Activated T-cell treated with anti-CD3 and anti-CD28 coated beads, Interleukin-2, amount 50 U/mL, for 4 hours (primary cell): Measurements from ENCODE around the gene OR51D1. TPM values are rescaled to one million over a fixed set of nuclear protein-coding genes. Genes with fewer than 3 reads are reported as not detected.

Experiments
- ATAC-seq, 2 donors: fragments of 200-7000 bp; cut with Tn5 transposase; one replicate each; pipeline ENCODE4 v1.10.0; 2021
- DNase-seq: peaks from one replicate; pipeline ENCODE4 v3.0.0-alpha.2; 2020
- H3K27me3 Mint-ChIP-seq: one replicate; pipeline ENCODE4 v1.8.0; 2021; ENCODE audit warnings: low read depth, mixed read lengths
- H3K36me3 Mint-ChIP-seq: one replicate; pipeline ENCODE4 v1.8.0; 2022; ENCODE audit warnings: mixed read lengths; ENCODE audit not compliant: insufficient read depth
- H3K4me1 Mint-ChIP-seq: one replicate; pipeline ENCODE4 v1.8.0; 2021; ENCODE audit warnings: low read depth, mixed read lengths
- H3K4me3 Mint-ChIP-seq: one replicate; pipeline ENCODE4 v1.8.0; 2021; ENCODE audit warnings: mild to moderate bottlenecking, moderate library complexity, mixed read lengths
- H3K9me3 Mint-ChIP-seq: one replicate; pipeline ENCODE4 v1.8.0; 2021; ENCODE audit warnings: mixed read lengths
- total RNA-seq, 3 donors: library from RNA; stranded (reverse); gene quantifications; one replicate each; pipeline ENCODE4 v1.2.1, GENCODE V29; 2021

Gene OR51D1
- total RNA-seq, 3 donors from 2014 or later, result not detected

GRCh38 chr11:4636136-4636535 lies 1.1 kb upstream of the OR51D1 start:
- ATAC-seq (no peak), DNase-seq (no peak)
- Mint-ChIP-seq H3K27me3 (peaks cover 3% of the 10 kb centered on the region), H3K36me3 (no peaks in the 10 kb centered on the region), H3K9me3 (no peaks in the 10 kb centered on the region), H3K4me3 (no peak overlapping the region), H3K4me1 (no peaks in the 10 kb centered on the region)

DNA sequence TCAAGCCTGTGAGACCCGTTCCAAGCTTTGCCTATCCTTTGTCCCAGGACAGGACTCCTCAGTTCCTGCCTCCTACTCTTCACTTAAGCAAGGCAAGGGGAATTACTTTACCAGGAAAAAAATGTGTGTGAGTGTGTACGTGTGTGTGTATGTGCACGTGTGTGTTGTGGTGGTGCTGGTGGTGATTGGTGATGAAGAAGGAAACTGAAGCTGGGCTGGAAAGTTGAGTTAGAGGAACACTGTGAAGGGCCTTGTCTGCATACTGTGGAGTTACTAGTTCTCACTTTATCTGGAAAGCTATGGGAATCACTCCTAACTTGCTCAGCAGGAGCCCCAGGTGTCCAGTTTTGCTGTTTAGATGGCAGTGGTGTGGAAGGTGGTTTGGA lies 378 bp downstream of the OR51D1 start:
- no peak overlapping the region for H3K4me3 Mint-ChIP-seq
- no peaks in the 10 kb centered on the region for H3K9me3 Mint-ChIP-seq
- no peak for ATAC-seq
- H3K4me1 Mint-ChIP-seq, result no peaks in the 10 kb centered on the region
- H3K36me3 Mint-ChIP-seq, result no peaks in the 10 kb centered on the region
- no peak for DNase-seq
- H3K27me3 Mint-ChIP-seq, result peaks cover 4% of the 10 kb centered on the region

DNA sequence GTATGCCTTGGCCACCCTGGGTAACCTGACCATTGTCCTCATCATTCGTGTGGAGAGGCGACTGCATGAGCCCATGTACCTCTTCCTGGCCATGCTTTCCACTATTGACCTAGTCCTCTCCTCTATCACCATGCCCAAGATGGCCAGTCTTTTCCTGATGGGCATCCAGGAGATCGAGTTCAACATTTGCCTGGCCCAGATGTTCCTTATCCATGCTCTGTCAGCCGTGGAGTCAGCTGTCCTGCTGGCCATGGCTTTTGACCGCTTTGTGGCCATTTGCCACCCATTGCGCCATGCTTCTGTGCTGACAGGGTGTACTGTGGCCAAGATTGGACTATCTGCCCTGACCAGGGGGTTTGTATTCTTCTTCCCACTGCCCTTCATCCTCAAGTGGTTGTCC lies 2.7 kb downstream of the OR51D1 start:
- ATAC-seq, result no peak
- no peak overlapping the region for H3K4me3 Mint-ChIP-seq
- peaks cover 11% of the 10 kb centered on the region for H3K27me3 Mint-ChIP-seq
- no peak for DNase-seq
- H3K9me3 Mint-ChIP-seq, result no peaks in the 10 kb centered on the region
- H3K36me3 Mint-ChIP-seq, result no peaks in the 10 kb centered on the region
- no peaks in the 10 kb centered on the region for H3K4me1 Mint-ChIP-seq

GRCh38 chr11:4641501-4641900 lies 4.2 kb downstream of the OR51D1 start:
- Mint-ChIP-seq H3K4me3 (no peak overlapping the region), H3K27me3 (peaks cover 11% of the 10 kb centered on the region), H3K4me1 (no peaks in the 10 kb centered on the region), H3K36me3 (no peaks in the 10 kb centered on the region), H3K9me3 (no peaks in the 10 kb centered on the region)
- ATAC-seq (no peak), DNase-seq (no peak)

DNA sequence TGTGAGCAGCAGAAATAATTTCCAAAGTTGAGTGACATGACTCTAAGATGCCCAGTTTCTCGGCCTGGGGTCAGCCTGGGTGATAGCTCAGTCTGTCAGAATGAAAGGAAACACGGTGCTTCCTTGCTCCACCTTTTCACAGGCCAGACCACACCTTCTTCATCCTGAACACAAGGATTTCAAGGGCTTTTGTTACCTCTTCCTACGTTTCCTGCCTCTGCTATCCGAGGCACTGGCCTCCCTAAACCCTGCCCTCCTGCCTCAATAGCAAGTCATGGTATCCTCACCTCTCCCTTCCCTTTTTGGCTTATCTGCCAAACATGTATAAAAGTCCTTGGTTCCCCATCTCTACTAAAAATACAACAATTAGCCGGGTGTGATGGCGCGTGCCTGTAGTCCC lies 4.8 kb downstream of the OR51D1 start:
- Mint-ChIP-seq H3K27me3 (peaks cover 11% of the 10 kb centered on the region), H3K9me3 (no peaks in the 10 kb centered on the region), H3K36me3 (no peaks in the 10 kb centered on the region), H3K4me1 (no peaks in the 10 kb centered on the region), H3K4me3 (no peak overlapping the region)
- ATAC-seq, result no peak
- DNase-seq, result no peak

GRCh38 chr11:4643076-4643475 lies 5.8 kb downstream of the OR51D1 start:
- Mint-ChIP-seq H3K27me3 (peaks cover 11% of the 10 kb centered on the region), H3K36me3 (no peaks in the 10 kb centered on the region), H3K4me1 (no peaks in the 10 kb centered on the region), H3K9me3 (no peaks in the 10 kb centered on the region), H3K4me3 (no peak overlapping the region)
- ATAC-seq, result no peak
- DNase-seq, result no peak

DNA sequence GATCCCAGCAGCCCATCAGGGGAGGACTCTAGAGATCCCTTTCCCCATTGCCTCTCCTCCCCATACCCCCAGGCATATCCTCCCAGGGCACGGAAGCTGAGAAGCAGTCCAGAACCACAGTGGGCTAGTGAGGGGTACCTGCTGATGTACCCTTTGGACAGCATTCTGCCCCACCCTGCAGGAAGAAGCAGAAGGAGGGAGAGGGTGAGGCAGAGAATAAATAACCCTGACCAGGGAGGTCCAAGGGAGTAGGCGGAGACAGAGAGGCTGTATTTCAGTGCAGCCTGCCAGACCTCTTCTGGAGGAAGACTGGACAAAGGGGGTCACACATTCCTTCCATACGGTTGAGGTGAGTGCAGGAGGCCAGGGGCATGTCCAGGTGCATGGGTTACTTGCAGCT lies 6.4 kb downstream of the OR51D1 start, which contains the start of gene OR51E1:
TSS of gene OR51E1 (plus strand) at position 301 of the 400 bp plus-strand sequence. CDS start 8,545 bp downstream, outside the sequence.
- ATAC-seq (no peak), DNase-seq (no peak)
- H3K9me3 Mint-ChIP-seq, result no peaks in the 10 kb centered on the region
- H3K4me1 Mint-ChIP-seq, result no peaks in the 10 kb centered on the region
- H3K36me3 Mint-ChIP-seq, result no peaks in the 10 kb centered on the region
- no peak within 1 kb of the TSS for H3K4me3 Mint-ChIP-seq
- peaks cover 11% of the 10 kb centered on the region for H3K27me3 Mint-ChIP-seq

- Mint-ChIP-seq H3K4me3 (no peak overlapping the region), H3K27me3 (peaks cover 11% of the 10 kb centered on the region), H3K4me1 (no peaks in the 10 kb centered on the region), H3K36me3 (no peaks in the 10 kb centered on the region), H3K9me3 (no peaks in the 10 kb centered on the region)
- DNase-seq (no peak), ATAC-seq (no peak)
Measured at GRCh38 chr11:4644233-4644632, 7.0 kb downstream of the OR51D1 start.

DNA sequence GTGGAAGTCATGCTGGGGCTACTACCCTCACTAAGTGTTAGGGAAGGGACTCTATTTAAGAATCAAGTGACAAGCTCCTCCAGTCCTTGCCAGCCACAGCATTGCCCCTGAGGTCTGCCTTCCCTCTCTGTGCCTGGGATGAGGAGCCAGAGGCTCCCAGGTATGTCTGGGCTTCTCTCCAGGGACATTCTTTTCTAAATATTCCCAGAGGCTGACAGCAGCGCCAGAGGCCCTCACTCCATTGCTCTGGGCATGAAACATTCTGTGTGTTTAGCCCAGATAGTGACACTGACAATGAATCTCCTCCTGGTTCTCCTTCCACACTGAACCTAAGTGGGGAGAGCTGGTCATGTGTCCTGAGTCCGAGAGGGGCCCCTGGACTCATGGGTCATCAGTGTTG lies 8.7 kb downstream of the OR51D1 start:
- no peak for DNase-seq
- ATAC-seq, result no peak
- H3K9me3 Mint-ChIP-seq, result no peaks in the 10 kb centered on the region
- H3K36me3 Mint-ChIP-seq, result no peaks in the 10 kb centered on the region
- H3K4me1 Mint-ChIP-seq, result no peaks in the 10 kb centered on the region
- H3K4me3 Mint-ChIP-seq, result no peak overlapping the region
- H3K27me3 Mint-ChIP-seq, result peaks cover 11% of the 10 kb centered on the region

DNA sequence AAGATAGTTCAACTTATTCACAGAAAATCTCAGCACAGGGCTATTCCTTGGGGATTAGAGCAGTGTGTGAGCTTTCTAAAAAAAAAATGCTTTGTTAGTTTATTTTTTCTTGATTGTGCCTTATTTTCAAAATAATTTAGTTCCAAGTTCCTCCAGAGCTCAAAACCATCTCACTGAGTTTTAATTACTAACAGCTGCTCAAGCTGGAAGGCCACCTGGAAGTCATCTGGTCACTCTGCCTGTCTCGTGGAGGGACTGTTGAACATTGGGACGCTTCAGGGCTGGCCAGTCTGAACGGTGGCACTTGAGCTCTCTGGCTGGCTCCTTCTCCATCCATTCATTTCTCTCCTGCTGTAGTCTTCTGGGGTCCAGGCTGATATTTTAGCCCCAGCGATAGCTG lies 10.5 kb downstream of the OR51D1 start:
- ATAC-seq (no peak), DNase-seq (no peak)
- Mint-ChIP-seq H3K36me3 (no peaks in the 10 kb centered on the region), H3K4me1 (no peaks in the 10 kb centered on the region), H3K9me3 (no peaks in the 10 kb centered on the region), H3K4me3 (no peak overlapping the region), H3K27me3 (peaks cover 5% of the 10 kb centered on the region)

GRCh38 chr11:4654635-4655369 lies 17.5 kb downstream of the OR51D1 start:
- ATAC-seq (no peak), DNase-seq (no peak)
- H3K4me3 Mint-ChIP-seq, result no peak overlapping the region
- H3K9me3 Mint-ChIP-seq, result no peaks in the 10 kb centered on the region
- H3K27me3 Mint-ChIP-seq, result peaks cover 5% of the 10 kb centered on the region
- no peaks in the 10 kb centered on the region for H3K36me3 Mint-ChIP-seq
- H3K4me1 Mint-ChIP-seq, result no peaks in the 10 kb centered on the region

- ATAC-seq (no peak), DNase-seq (no peak)
- peaks cover 12% of the 10 kb centered on the region for H3K27me3 Mint-ChIP-seq
- H3K9me3 Mint-ChIP-seq, result no peaks in the 10 kb centered on the region
- H3K4me1 Mint-ChIP-seq, result no peaks in the 10 kb centered on the region
- no peak overlapping the region for H3K4me3 Mint-ChIP-seq
- H3K36me3 Mint-ChIP-seq, result no peaks in the 10 kb centered on the region
Measured at GRCh38 chr11:4658629-4659445, 21.6 kb downstream of the OR51D1 start.

GRCh38 chr11:4662876-4663275 lies 25.6 kb downstream of the OR51D1 start:
- no peak for DNase-seq
- Mint-ChIP-seq H3K4me3 (no peak overlapping the region), H3K27me3 (peaks cover 12% of the 10 kb centered on the region), H3K36me3 (no peaks in the 10 kb centered on the region), H3K9me3 (no peaks in the 10 kb centered on the region), H3K4me1 (no peaks in the 10 kb centered on the region)
- ATAC-seq, result no peak

DNA sequence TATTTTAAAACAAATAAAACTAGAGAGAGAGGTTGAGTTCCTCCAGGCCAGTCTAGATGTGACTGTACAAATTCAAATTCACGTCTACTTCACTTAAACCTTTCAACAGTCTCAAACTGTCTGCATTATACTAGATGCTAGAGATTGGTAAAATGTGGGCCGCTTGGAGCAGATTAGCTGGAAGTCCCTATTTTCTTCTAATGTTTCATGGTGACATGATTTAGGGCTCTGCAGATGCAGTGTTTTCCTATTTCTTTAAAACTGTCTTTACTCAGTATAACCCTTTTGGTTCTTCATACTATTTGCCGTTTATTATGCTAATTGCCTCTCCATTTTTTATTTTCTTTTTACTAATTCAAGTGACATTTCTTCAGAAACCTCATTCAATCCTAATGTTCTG lies 26.9 kb downstream of the OR51D1 start:
- Mint-ChIP-seq H3K27me3 (peaks cover 14% of the 10 kb centered on the region), H3K4me3 (no peak overlapping the region), H3K36me3 (no peaks in the 10 kb centered on the region), H3K4me1 (no peaks in the 10 kb centered on the region), H3K9me3 (no peaks in the 10 kb centered on the region)
- ATAC-seq (no peak), DNase-seq (no peak)

DNA sequence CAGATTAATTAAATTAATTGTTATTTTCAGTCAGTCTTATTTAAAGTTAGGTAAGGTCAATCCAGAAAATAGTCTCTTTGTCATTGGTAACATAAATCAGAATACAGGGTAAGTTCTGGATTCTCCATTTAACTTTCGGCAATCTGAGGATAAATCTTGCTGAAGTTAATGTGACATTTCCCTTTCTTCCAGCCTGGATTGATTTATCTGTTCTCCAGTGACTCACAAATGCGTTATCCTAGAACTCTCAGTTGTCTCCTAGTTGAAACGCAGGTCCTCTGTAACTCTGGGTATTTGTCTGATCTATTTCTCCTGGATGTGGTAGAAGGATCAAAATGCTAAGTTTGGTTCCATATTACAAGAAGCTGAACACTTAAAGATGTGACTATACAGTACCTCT lies 27.5 kb downstream of the OR51D1 start:
- ATAC-seq (no peak), DNase-seq (no peak)
- Mint-ChIP-seq H3K36me3 (no peaks in the 10 kb centered on the region), H3K4me1 (no peaks in the 10 kb centered on the region), H3K9me3 (no peaks in the 10 kb centered on the region), H3K27me3 (peaks cover 14% of the 10 kb centered on the region), H3K4me3 (no peak overlapping the region)
